ENCODE measurements around the gene UBAC1.
"Not testable (repeated sequence)": the region's sequence is repeated elsewhere in the genome, so short reads cannot be mapped to it uniquely, and the experiment has no call there.

The UBAC1 gene

DNA sequence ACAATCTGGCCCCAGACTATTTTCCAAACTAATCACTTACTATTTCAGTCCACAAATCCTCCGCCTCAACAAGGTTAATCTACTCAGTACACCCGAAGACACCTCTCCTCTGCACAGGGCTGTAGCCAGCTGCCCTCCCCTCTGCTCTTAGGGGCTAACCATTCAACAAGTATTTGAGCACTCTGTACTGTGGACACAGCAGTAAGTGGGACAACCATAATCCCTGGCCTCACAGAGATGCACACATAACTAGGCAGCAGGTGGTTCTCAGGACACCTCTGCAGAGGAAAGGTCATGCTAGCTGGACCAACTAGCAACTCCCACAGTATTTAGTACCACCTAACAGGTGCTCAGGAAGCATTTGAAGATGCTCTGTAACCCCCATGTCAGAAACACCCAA, 59.3 kb downstream of the UBAC1 start:
- no peak for DNase-seq (ENCODE audit: low spot score)

DNA sequence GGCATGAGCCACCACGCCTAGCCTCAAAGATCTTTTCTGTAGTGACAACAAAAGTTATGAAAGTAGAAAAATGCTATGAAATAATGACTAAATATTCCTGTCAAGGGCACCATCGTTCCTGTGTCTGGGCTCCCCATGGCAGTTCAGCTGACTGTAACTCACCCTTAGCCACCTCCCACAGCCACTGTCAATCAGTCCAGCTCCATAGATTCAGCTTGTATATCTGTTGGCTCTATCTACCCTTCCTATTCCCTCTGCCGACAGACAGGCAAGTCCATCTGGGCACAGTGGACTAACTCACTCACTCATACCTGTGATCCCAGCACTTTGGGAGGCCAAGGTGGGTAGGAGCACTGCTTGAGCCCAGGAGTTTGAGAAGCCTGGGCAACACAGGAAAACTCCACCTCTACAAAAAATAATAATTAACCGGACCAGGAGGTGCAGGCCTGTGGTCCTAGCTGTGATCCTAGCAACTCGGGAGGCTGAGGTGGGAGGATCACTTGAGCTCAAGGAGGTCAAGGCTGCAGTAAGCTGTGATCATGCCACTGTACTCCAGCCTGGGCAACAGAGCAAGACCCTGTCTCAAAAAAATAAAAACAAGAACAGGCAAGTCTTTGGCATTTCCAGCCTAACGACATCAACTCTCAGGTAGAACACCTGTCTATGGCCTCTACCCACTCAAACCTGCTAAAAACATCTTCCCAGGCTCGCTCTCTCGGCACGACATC, 60.0 kb downstream of the UBAC1 start:
- DNase-seq (ENCODE audit: low spot score) = no peak

DNA sequence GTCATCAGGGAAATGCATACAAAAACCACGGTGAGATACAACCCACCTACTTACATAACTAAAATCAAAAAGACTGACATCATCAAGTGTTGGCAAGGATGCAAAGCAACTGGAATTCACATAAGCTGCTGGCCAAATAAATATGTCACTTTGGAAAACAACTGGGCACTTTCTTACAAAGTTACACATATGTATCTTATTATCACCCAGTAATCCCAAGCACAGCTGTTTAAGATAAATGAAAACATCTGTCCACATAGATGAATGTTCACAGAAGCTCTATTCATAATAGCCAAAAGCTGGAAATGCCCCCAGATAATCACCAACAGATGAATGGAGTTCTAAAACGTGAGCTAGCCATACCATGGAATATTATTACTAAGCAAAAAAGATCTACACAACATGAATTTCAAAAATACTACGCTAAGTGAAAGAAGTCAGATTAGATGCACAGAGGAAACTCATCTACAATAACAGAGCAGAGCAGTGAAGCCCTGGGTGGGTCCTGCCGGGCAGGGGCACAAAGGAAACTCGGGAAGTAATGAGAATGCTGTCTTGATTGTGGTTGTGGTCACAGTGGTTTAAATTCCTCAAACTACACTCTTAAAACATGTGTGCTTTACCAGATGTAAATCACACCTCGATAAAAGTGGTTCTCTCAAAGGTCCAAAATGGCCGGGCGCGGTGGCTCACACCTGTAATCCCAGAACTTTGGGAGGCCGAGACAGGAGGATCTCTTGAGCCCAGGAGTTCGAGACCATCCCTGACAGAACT, 62.4 kb downstream of the UBAC1 start:
- DNase-seq (ENCODE audit: low spot score) = no peak

DNA sequence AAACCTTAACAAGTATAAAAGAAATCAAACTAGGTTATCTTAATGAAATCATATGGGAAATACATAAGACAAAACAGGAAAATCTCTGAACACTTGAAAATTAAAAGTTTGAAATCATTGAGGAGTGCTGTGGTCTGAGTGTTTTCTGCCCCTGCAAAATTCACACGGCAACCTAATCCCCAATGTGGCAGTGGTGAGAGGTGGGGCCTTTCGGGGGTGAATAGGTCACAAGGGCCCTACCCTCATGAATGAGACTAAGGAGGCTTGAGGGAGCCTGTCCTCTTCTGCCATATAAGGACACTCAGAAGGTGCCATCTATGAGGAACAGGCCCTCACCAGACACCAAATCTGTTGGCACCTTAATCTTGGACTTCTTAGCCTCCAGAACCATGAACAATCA, 64.5 kb downstream of the UBAC1 start:
- DNase-seq (ENCODE audit: low spot score) = no peak

DNA sequence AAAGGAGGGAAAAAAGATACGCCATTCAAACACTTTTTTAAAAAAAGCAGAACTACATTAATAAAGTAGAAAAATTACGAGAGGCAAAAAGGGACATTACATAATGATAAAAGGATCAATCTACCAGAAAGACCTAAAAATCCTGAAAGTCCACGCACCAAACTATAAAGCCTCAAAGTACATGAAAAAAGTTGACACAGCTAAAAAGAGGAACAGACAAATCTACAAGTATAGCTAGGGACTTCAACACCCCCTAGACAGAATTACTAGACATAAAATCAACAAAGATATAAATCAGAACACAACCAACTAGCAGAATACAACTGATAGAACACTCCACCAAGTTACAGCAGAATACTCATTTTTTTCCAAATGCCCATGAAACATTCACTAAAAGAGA, 65.0 kb downstream of the UBAC1 start:
- no peak for DNase-seq (ENCODE audit: low spot score)

DNA sequence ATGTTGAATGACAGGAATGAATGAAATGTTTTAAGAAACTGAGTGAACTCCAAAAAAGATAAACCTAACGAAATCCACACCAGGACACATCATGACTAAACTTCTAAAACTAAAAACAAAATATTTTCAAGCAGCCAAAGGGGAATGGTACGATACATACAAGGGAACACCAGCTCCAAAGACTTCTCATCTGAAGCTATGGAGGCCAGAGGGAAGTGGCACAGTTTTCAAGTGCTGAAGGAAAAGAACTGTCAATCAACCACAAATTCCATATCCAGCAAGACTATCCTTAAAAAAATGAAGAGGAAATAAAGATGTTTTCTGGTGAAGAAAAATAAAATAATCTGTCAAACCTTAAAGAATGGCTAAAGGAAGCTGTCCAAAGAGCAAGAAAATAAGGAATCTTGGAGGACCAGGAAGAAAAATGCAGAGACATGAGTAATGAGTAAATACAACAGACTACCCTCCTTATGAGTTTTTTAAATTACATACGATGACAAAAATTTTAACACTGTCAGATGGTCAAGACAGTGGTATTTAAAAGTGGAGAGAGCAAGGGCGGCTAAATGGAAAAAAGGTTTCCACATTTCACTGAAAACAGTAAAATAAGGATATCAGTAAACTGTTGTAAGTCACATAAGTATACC, 65.8 kb downstream of the UBAC1 start:
- DNase-seq (ENCODE audit: low spot score) = no peak

DNA sequence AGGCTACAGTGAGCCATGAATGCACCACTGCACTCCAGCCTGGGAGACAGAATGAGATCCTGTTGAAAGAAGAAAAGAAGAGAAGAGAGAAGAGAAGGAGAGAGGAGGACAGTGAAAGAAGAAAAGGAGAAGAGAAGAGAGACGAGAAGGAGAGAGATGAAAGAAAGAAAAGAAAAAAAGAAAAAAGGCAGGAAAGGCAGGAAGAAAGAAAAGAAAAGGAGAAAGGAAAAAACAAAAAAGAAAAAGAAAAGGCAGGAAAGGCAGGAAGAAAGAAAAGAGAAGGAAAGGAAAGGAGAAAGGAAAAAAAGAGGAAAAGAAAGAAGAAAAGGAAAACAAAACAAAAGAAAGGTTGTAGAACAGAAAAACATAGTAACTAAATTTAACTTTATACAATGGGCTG, 68.1 kb downstream of the UBAC1 start:
- DNase-seq (ENCODE audit: low spot score) = no peak

DNA sequence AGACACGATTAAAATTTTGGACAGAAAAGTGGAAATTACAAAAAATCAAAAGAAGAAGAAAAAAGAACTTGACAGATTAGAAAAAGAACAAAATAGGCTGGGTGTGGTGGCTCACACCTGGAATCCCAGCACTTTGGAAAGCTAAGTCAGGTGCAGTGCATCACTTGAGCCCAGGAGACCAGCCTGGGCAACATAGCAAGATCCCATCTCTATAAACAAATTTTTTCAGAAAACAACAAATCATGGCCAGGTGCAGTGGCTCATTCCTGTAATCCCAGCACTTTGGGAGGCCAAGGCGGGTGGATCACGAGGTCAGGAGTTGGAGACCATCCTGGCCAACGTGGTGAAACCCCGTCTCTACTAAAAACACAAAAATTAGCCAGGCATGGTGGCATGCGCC, 68.8 kb downstream of the UBAC1 start:
- not testable (repeated sequence) for DNase-seq (ENCODE audit: low spot score)

DNA sequence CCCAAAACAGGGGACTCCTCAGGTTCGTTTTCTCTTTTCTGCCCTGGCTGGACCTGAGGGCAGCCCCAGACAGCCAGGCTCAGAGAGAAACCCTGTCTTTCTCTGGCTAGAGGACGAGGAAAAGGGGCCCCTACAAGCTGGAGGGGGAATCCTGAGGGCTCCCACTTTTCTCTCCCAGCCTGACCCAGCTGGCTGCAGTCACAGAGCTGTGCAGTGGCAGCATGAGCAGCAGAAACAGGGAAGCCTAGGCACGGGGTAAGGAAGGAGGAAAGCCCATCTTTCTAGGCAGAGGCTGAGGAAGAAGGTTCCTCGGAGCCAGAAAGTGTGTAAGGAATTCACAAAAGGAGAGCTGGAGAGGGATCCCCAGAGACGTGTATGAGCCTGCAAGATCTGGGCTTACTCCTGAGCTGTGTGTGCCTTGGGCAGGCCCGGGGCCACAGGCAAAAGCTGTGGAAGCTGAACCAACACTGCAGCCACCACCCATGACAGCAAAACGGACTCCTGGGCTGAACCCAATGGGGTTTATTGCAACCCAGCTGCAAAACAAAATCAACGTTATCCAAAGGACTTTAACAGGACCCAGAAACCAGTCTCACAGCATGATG, 70.0 kb downstream of the UBAC1 start:
- no peak for DNase-seq (ENCODE audit: low spot score)

DNA sequence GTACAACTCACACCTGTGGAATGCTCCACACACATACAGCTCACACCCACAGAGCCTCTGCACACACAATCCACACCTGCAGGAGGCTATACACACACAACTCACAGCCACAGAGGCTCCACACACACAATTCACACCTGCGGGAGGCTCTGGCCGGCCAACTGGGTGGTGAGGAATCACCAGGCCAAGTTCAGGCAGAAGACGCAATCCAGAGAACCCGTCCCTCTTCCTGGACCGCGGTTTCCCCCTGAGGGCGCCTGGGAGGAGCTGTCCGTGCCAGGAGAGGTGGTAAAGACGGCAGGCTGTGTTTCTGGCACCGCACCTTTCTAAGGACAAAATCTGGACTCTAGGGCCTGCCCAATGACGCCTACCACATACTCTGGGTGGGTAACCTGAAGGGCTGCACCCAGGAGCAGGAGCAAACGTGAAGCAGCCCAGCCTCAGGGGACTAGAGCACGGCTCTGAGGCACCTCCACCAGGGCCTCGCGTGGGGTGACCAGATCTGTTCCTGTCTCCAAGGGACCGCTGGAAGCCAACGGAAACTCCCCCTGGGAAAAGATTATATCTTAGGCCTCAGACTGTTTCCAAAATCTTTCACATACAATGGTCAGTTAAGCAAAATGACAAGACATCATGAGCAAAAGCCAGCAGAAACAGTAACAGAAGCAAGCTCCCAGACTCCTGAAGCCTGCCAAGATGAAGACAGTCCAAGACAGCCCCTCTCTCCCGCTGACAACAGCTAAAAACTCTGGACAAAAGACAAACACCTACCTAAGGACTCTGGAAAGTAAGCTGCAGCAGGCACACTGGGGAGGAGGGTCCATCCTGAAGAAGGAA, 70.8 kb downstream of the UBAC1 start:
- no peak for DNase-seq (ENCODE audit: low spot score)

DNA sequence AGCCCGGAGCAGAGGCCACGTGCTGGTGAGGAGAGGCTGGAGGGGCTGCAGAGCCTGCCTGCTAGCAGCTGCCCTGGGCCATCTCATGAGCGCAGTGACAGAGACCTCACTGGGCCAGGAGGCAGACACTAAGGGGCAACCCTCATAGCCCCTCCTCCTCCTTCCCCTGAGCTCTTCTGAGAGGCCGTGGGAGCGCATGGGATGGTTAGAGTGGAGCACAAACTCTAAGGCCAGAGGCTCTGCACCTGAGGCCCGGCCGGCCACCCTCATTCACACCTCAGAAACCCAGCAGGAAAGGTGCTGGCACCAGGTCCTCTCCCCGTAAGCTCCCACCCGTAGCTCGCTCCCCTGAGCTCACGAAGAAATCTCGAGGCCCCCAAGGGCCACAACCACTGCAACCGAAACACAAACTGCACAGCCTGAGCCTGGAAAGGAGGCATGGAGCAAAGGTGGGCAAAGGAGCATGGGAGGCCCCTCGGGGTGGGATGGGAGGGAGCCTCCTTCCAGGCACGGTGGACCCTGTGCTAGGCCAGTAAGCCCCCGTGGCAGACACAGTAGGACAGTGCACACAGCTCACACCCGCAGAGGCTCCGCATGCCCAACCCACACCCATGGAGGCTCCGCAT, 71.5 kb downstream of the UBAC1 start:
- DNase-seq (ENCODE audit: low spot score) = no peak

DNA sequence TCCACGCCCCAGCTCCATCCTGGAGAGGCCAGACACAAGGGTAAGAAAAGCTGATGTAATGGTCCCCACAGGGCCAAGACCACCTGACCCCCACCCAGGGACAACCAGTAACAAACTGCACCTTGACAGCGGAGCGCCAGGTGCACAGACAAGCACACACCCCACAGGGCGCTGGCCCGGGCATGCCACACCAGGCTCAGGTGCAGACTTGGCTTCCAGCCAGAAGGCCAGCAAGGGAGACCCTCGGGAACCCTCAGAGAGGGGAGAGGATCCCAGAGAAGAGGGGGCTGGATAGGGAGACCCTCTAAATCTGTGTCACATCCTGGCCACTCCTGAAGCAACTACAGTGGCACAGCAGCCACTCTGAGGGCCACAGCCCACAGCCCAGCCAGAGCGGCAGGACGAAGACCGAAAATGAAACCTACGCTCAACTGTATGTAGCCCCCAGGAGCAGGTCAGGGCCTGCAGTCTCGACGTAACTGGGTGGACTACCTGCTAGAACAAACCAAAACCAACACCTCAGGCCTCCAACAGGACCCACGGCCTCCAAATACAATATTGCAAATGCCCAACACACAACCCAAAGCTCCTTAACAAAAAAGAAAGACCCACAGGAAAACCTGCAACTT, 72.3 kb downstream of the UBAC1 start:
- no peak for DNase-seq (ENCODE audit: low spot score)

DNA sequence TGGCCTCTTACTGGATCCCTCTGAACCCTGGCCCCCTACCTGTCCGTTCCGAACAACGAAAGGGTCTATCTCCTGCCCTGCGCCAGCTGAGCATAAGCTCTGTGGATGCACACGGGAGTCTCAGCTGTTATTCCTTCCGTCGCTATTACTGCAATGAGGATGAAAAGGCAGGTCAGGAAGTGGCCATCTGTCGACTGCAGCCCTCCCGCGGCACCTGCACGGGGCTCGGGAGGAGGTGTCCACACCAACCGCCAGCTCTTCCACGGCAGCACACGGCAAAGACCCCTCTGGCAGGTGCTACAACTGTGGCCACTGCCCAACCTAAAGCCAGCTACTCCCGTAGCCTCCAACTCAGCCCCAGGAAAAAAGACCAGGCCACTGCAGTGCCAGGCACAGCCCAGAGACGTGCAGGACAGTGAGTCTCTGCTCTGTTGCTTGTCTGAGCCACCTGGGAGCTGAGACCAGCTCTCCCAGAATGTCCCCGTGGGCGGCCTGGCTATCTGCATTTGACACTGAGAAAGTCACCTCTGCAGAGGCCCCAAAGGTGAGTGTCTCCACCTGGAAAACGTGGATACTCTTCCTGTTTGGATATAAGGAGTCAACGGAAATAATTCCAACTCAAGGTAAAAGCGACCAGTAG, 72.9 kb downstream of the UBAC1 start:
- DNase-seq (ENCODE audit: low spot score) = no peak

DNA sequence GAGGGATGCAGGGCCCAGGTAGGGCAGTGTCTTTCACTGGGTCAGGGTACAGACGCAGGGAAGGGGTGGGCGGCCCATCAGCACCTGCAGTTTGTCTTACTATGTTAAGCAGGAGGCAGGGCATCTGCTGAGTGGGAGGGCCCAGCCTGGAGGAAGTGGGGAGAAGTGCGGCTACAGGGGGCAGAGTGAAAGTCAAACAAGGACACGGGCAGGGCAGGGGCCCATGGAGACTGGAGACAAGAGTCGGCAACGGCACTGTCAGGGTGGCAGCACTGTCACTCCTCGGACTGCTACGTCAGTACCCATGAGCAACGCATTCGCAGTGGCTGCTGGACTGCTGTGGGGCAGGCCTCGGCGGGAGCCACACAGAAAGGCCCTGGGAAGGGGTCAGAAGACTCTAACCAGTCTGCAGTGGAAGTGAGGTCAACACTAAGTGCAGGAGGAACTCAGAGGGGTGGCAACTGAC, 73.6 kb downstream of the UBAC1 start:
- no peak for DNase-seq (ENCODE audit: low spot score)

DNA sequence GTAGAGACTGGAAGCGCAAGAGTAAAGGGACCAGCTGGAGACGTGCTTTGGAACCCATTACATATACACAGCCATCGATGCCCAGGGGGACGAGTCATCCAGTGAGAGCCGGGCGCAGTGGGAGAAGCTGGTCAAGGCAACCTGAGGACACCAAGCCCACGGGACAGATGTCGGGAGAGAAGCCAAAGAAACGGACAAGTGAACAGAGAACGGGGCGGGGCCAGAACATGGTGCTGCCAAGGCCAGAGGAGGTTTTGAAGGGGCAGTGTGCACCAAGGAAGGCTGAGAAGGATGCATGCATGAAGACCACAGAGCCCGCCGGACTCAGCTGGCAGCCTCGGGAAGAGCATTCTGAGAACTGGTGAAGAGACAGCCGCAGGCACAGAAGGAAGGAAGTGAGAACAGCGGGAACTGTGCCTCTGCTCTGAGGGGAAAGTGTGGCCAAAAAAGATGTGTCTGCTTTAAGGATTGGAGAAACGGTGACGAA, 74.1 kb downstream of the UBAC1 start:
- DNase-seq (ENCODE audit: low spot score) = no peak

DNA sequence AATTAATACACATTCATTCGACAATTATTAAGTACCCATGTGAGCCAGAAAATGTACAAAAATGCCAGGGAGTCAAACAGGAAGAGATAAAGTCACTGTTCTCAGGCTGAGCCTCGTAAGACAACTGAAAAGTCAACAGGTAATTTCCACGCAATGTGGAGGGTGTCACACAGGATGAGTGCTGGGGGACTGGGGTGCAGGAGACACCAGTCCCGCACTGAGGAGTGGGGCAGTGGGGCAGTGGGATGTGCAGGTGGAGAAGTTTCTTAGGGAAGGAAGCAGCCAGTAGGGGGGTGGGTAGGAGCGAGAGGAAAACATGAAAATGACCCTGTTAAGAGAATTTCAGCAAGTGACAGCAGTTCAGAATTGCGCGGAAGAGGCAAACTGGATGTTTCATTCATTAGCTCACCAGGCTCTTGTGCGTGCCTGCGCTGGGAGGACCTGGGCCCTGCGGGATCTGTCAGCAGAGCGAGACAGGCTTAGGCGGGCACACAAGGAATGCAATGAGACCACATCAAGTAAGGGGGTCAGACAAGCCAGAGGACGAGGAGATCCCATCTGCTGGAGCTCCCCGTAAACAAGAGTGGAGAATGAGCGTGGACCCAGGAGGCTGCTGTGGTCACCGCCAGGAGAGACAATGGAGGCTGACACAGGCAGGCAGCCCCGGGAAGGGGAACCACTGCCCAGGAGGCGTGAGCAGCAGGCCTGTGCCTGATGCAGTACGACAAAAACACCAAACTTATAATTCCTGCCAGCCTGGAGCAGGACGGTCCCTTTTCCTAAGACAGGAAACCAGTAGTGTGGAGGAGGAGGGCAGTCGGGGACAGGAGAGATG, 74.8 kb downstream of the UBAC1 start:
- DNase-seq (ENCODE audit: low spot score) = no peak

DNA sequence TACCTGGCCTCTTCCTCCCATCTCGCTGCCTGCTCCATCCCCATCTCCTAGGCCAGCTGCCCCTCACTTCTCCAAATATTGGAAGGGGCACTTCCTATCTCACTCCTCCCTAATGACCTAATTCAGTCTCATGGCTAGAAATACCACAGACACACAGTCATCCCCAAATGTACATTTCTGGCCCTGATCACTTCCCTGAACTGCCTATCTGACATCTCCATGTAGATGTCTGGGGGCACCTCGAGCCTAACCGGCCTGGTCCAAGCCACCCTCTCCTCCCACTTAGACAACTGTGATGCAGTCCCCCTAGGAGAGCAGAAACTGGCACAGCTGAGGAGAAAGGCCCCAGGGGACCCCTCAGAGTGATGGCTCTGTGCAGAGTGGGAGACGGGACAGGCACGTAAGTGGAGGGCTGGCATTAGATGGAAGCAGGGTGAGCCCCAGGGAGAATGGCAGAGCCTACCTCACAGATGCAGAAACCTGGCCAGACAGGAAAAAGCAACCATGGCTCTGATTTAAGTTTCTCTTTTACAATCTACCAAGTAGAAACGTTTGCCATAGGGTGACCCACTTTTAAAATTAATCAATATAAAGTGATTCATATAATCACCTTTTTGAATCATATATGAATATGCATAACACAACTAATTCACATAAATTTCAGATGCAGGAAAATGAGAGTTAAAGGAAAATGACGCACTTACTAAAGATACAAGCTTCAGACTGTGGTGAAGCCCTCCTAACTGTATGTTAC, 75.9 kb downstream of the UBAC1 start:
- DNase-seq (ENCODE audit: low spot score) = no peak
